Natural killer cell treated with Interleukin-12 subunit alpha and Interleukin-12 subunit beta and Interleukin-15 and Interleukin-18, amount 100 ng/mL, for 72 hours (primary cell): ENCODE results near the gene SGTA. TPM values are rescaled to one million over a fixed set of nuclear protein-coding genes. Genes with fewer than 3 reads are reported as not detected.
"Not testable (repeated sequence)": the region's sequence is repeated elsewhere in the genome, so short reads cannot be mapped to it uniquely, and the experiment has no call there.

Experiments used
- ATAC-seq, 2 donors: fragments of 150-1000 bp; cut with Tn5 transposase in 1 of 2; sonication (Bioruptor Pico), chemical (Tn5 transposase) in 1 of 2; 2 replicates each; pipeline ENCODE4 v1.10.0; 2021
- DNase-seq: peaks from one replicate; pipeline ENCODE4 v3.0.0; 2022; ENCODE audit warnings: low spot score
- H3K27ac Mint-ChIP-seq, 2 donors: 1 replicate in 1 of 2; 2 replicates in 1 of 2; pipeline ENCODE4 v1.8.0; 2022; ENCODE audit warnings: mixed read lengths in 2 of 2, mild to moderate bottlenecking in 1 of 2, moderate library complexity in 1 of 2
- H3K27me3 Mint-ChIP-seq, 2 donors: 1 replicate in 1 of 2; 2 replicates in 1 of 2; pipeline ENCODE4 v1.8.0; 2022; ENCODE audit warnings: mixed read lengths in 2 of 2
- H3K36me3 Mint-ChIP-seq: one replicate; pipeline ENCODE4 v1.8.0; 2022; ENCODE audit warnings: mixed read lengths
- H3K4me1 Mint-ChIP-seq, 2 donors: 1 replicate in 1 of 2; 2 replicates in 1 of 2; pipeline ENCODE4 v1.8.0; 2022; ENCODE audit warnings: low read depth in 2 of 2, mixed read lengths in 2 of 2, mild to moderate bottlenecking in 1 of 2
- H3K4me3 Mint-ChIP-seq: one replicate; pipeline ENCODE4 v1.8.0; 2022; ENCODE audit warnings: mixed read lengths
- H3K9me3 Mint-ChIP-seq: 2 replicates; pipeline ENCODE4 v1.8.0; 2022; ENCODE audit warnings: mixed read lengths
- total RNA-seq, 2 donors: library from RNA; stranded (reverse); gene quantifications; one replicate each; pipeline ENCODE4 v1.2.3, GENCODE V29; 2022

The SGTA gene, protein sequence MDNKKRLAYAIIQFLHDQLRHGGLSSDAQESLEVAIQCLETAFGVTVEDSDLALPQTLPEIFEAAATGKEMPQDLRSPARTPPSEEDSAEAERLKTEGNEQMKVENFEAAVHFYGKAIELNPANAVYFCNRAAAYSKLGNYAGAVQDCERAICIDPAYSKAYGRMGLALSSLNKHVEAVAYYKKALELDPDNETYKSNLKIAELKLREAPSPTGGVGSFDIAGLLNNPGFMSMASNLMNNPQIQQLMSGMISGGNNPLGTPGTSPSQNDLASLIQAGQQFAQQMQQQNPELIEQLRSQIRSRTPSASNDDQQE
- total RNA-seq = 100 to 1,000 TPM in 1 of 2 donors, 10 to 100 TPM in 1; 61.1 to 107 TPM

- H3K27ac Mint-ChIP-seq = peak within 1 kb of the TSS; percentile 93 to 95
- no peaks in the 10 kb centered on the region for H3K9me3 Mint-ChIP-seq
- ATAC-seq (peak; percentile 87 to 91), DNase-seq (peak; percentile 97)
- peak within 1 kb of the TSS; percentile 94 for H3K4me3 Mint-ChIP-seq
- peaks cover 35 to 40% of the 10 kb centered on the region in 2 donors for H3K4me1 Mint-ChIP-seq
- no peaks in the 10 kb centered on the region for H3K36me3 Mint-ChIP-seq
- no peaks in the 10 kb centered on the region for H3K27me3 Mint-ChIP-seq
These were observed at the start of gene SGTA for GRCh38 chr19:2782936-2783780. TSS of gene SGTA (minus strand) at chr19:2783273. CDS start at chr19:2769068, 14,205 bp downstream.

DNA sequence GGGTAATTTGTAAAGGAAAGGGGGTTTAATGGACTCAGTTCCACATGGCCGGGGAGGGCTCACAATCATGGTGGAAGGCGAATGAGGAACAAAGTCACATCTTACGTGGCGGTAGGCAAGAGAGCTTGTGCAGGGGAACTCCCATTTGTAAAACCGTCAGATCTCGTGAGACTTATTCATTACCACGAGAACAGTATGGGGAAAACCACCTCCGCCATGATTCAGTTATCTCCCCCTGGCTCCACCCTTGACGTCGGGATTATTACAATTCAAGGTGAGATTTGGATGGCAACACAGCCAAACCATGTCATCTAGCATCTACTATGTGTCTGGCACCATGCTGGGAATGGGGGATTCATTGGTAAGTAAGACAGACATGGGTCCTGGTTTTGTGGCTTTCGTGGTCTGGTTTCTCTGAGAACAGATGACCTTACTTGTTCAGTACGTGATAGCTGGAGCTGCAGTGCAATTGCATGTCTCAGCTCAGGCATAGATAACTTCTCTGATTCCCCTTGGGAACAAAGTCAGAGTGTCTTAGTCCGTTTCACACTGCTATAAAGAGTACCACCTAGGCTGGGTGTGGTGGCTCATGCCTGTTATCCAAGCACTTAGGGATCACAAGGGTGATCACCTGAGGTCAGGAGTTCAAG is 44.9 kb upstream of the SGTA start:
- H3K4me1 Mint-ChIP-seq = peaks cover 0 to 8% of the 10 kb centered on the region in 2 donors
- no peak for DNase-seq
- H3K27ac Mint-ChIP-seq = no peak overlapping the region
- no peaks in the 10 kb centered on the region for H3K27me3 Mint-ChIP-seq
- no peak overlapping the region for H3K4me3 Mint-ChIP-seq
- ATAC-seq = no peak
- peaks cover 7% of the 10 kb centered on the region for H3K9me3 Mint-ChIP-seq
- H3K36me3 Mint-ChIP-seq = peaks cover 4% of the 10 kb centered on the region

- ATAC-seq = no peak
- Mint-ChIP-seq H3K27ac (no peak overlapping the region), H3K4me3 (no peak overlapping the region), H3K36me3 (no peaks in the 10 kb centered on the region), H3K4me1 (peaks cover 0 to 8% of the 10 kb centered on the region in 2 donors), H3K9me3 (peaks cover 4% of the 10 kb centered on the region), H3K27me3 (no peaks in the 10 kb centered on the region)
- no peak for DNase-seq
These were observed 43.9 kb upstream of the SGTA start for GRCh38 chr19:2827022-2827421.

- H3K9me3 Mint-ChIP-seq = peaks cover 4% of the 10 kb centered on the region
- H3K36me3 Mint-ChIP-seq = no peaks in the 10 kb centered on the region
- ATAC-seq (no peak), DNase-seq (no peak)
- no peak overlapping the region for H3K4me3 Mint-ChIP-seq
- H3K4me1 Mint-ChIP-seq = peaks cover 0 to 8% of the 10 kb centered on the region in 2 donors
- H3K27me3 Mint-ChIP-seq = no peaks in the 10 kb centered on the region
- H3K27ac Mint-ChIP-seq = no peak overlapping the region
These were observed 41.1 kb upstream of the SGTA start for GRCh38 chr19:2824129-2824528.

- Mint-ChIP-seq H3K4me1 (peaks cover 0 to 8% of the 10 kb centered on the region in 2 donors), H3K27me3 (no peaks in the 10 kb centered on the region), H3K27ac (no peak overlapping the region), H3K36me3 (no peaks in the 10 kb centered on the region), H3K4me3 (no peak overlapping the region), H3K9me3 (peaks cover 4% of the 10 kb centered on the region)
- DNase-seq = no peak
- no peak for ATAC-seq
These were observed 40.6 kb upstream of the SGTA start for GRCh38 chr19:2823646-2824045.

DNA sequence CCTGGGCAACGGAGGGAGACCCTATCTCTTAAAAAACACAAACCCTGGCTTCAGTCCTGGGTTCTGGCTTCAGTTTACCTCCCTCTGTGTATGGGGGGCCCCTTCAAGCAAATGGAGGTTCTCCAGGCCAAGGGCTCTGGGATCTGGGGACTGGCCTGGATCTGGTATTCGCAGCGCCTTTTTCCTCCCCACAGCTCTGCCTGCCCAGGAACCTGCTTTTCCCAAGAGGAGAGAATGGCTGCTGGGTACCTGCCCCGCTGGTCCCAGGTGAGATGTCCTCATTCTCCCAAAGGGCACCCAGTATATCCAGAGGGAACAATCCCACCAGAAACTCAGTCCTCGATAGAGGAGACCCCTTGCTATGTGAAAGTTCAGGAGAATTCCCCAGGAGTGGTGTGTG is 39.8 kb upstream of the SGTA start:
- Mint-ChIP-seq H3K4me1 (peaks cover 0 to 5% of the 10 kb centered on the region in 2 donors), H3K4me3 (no peak overlapping the region)
- no peak for ATAC-seq

GRCh38 chr19:2820112-2820702 is 37.1 kb upstream of the SGTA start:
- no peaks in the 10 kb centered on the region for H3K36me3 Mint-ChIP-seq
- H3K9me3 Mint-ChIP-seq = no peaks in the 10 kb centered on the region
- ATAC-seq (peak in 1 of 2 donors; percentile 41), DNase-seq (no peak)
- H3K4me1 Mint-ChIP-seq = peaks cover 0 to 4% of the 10 kb centered on the region in 2 donors
- peak overlapping the region; percentile 70 for H3K4me3 Mint-ChIP-seq
- H3K27ac Mint-ChIP-seq = no peak overlapping the region
- H3K27me3 Mint-ChIP-seq = peaks cover 0 to 4% of the 10 kb centered on the region in 2 donors

More for the DNA sequence above, 39.8 kb upstream of the SGTA start:
- peaks cover 4% of the 10 kb centered on the region for H3K9me3 Mint-ChIP-seq
- H3K27ac Mint-ChIP-seq = no peak overlapping the region
- DNase-seq = no peak
- H3K36me3 Mint-ChIP-seq = no peaks in the 10 kb centered on the region
- no peaks in the 10 kb centered on the region for H3K27me3 Mint-ChIP-seq

GRCh38 chr19:2819540-2820111 is 36.6 kb upstream of the SGTA start, which contains the start of gene ZNF554:
TSS of gene ZNF554 (plus strand) at chr19:2819868. CDS start at chr19:2820072, 204 bp downstream.
- DNase-seq = peak; percentile 97
- Mint-ChIP-seq H3K27me3 (peaks cover 0 to 4% of the 10 kb centered on the region in 2 donors), H3K27ac (no peak within 1 kb of the TSS)

DNA sequence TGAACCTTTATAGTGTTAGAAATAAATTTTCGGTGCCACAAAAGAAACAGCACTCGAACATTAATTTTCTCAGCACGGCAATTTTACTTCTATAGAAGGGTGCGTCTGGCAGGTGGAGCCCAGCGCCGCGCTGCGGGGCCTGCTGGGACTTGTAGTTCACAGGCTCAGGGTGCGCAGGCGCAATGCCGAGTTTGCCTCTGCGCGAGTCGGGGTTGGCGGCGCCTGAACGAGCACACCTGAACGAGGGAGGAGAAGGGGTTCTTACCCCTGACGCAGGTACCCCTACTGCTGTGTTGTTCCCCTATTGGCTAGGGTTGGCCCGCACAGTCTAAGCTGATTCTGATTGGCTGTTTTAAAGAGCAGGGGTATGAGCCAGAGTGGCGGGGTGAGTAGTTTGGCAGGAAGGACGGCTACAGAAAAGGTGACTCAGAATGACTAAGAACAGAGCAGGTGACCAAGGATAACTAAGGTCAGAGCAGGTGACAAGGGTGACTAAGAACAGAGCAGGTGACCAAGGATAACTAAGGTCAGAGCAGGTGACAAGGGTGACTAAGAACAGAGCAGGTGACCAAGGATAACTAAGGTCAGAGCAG is 34.3 kb upstream of the SGTA start:
- not testable (repeated sequence) for H3K9me3 Mint-ChIP-seq, ATAC-seq, H3K4me1 Mint-ChIP-seq, H3K36me3 Mint-ChIP-seq, H3K27ac Mint-ChIP-seq, H3K27me3 Mint-ChIP-seq, H3K4me3 Mint-ChIP-seq, DNase-seq

More at GRCh38 chr19:2819540-2820111, 36.6 kb upstream of the SGTA start, which contains the start of gene ZNF554:
- Mint-ChIP-seq H3K9me3 (no peaks in the 10 kb centered on the region), H3K4me3 (peak within 1 kb of the TSS; percentile 75), H3K4me1 (peaks cover 0 to 4% of the 10 kb centered on the region in 2 donors), H3K36me3 (no peaks in the 10 kb centered on the region)
- peak; percentile 98 for ATAC-seq

DNA sequence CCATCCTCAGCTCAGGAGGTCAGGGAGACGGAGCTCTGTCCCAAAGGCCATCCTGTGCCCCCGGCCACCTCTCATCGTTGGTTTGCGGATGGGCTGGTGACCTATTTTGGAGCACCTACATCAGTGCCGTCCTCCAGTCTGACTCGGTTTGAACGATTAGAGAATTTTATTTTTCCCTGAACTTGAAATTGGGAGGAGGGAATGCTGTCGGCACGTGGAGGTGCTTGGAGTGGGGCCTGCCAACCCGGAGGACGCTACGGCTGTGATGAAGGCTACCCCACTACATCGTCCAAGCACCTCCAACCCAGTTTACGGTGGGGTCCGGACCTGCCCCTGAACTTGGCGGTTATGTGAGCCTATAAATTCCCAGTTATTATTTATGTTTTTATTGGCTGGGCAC is 33.6 kb upstream of the SGTA start:
- Mint-ChIP-seq H3K27ac (no peak overlapping the region), H3K36me3 (no peaks in the 10 kb centered on the region), H3K4me3 (no peak overlapping the region), H3K4me1 (peaks cover 0 to 4% of the 10 kb centered on the region in 2 donors), H3K9me3 (no peaks in the 10 kb centered on the region), H3K27me3 (peaks cover 0 to 4% of the 10 kb centered on the region in 2 donors)
- no peak for DNase-seq
- ATAC-seq = no peak

- H3K4me1 Mint-ChIP-seq = peaks cover 0 to 4% of the 10 kb centered on the region in 2 donors
- ATAC-seq (no peak), DNase-seq (no peak)
- H3K27ac Mint-ChIP-seq = no peak overlapping the region
- no peaks in the 10 kb centered on the region for H3K36me3 Mint-ChIP-seq
- no peaks in the 10 kb centered on the region for H3K9me3 Mint-ChIP-seq
- H3K4me3 Mint-ChIP-seq = no peak overlapping the region
- H3K27me3 Mint-ChIP-seq = peaks cover 0 to 4% of the 10 kb centered on the region in 2 donors
These were observed 32.9 kb upstream of the SGTA start for GRCh38 chr19:2815923-2816322.

GRCh38 chr19:2815191-2815614 is 32.1 kb upstream of the SGTA start:
- Mint-ChIP-seq H3K4me3 (no peak overlapping the region), H3K4me1 (peaks cover 0 to 4% of the 10 kb centered on the region in 2 donors), H3K36me3 (no peaks in the 10 kb centered on the region), H3K9me3 (no peaks in the 10 kb centered on the region), H3K27me3 (peaks cover 0 to 4% of the 10 kb centered on the region in 2 donors), H3K27ac (no peak overlapping the region)
- no peak for ATAC-seq
- DNase-seq = no peak
